HCT116 (cell line): Measurements from ENCODE around the gene UNK. TPM values are rescaled to one million over a fixed set of nuclear protein-coding genes. Genes with fewer than 3 reads are reported as not detected.

Experiments
- ATAC-seq: fragments of 200-7000 bp; cut with Tn5 transposase; 2 replicates; pipeline ENCODE4 v1.9.1; 2020; ENCODE audit warnings: mild to moderate bottlenecking, moderate library complexity
- BruUV-seq: library from RNA; stranded (reverse); fragments of 400-500 nt; replicated peaks from 2 replicates; lab custom pipeline; 2021; lab: Mats Ljungman, UMichigan
- CTCF ChIA-PET: fragments of 300-600 bp; sonication (Branson Sonifier 250); formaldehyde crosslinking; loops from one replicate; lab custom pipeline; 2021; ENCODE audit warnings: antibody characterized with exemption; lab: Charles Lee
- POLR2A ChIA-PET: fragments of 300-600, 350-600 bp; sonication (Branson Sonifier 250); formaldehyde crosslinking; loops from one replicate; lab custom pipeline; 2021; ENCODE audit warnings: antibody characterized with exemption; lab: Charles Lee
- RAD21 ChIA-PET, 2 experiments: fragments of 300-600 bp; sonication (Branson Sonifier 250); formaldehyde crosslinking; loops; one replicate each; lab custom pipeline; 2023; ENCODE audit warnings: low total read pairs in 2 of 2; ENCODE audit not compliant: uncharacterized antibody in 2 of 2, unreplicated experiment in 2 of 2, low non-redundant PET in 1 of 2; lab: Charles Lee
- DNase-seq: peaks from one replicate; pipeline ENCODE4 v3.0.0-alpha.2; 2010; ENCODE audit warnings: low read depth, low spot score
- H2AFZ ChIP-seq: fragments of 200-600 bp; shearing (Covaris generic), sonication (generic); 2 replicates; pipeline ENCODE4 v1.6.1; 2017; ENCODE audit warnings: low read depth, mixed run types, mixed read lengths, antibody characterized with exemption, low read length; ENCODE audit not compliant: poor library complexity, severe bottlenecking
- H3K27ac ChIP-seq: 2 replicates; pipeline ENCODE4 v1.5.1; 2012; ENCODE audit warnings: low read depth, low read length
- H3K27me3 ChIP-seq: fragments of 200-600 bp; sonication (generic); 2 replicates; pipeline ENCODE4 v1.6.1; 2016; ENCODE audit warnings: mixed run types, low read length, mixed read lengths; ENCODE audit not compliant: insufficient read depth
- H3K36me3 ChIP-seq, 2 experiments: fragments of 200-500 bp in 1 of 2; fragments of 200-600 bp in 1 of 2; sonication (Bioruptor generic) in 1 of 2; sonication (generic) in 1 of 2; 2 replicates each; pipeline versions ENCODE4 v1.5.1 to v1.6.1; 2014 to 2016; ENCODE audit warnings: low read length in 2 of 2, inconsistent platforms in 1 of 2, mixed read lengths in 1 of 2, mixed run types in 1 of 2; ENCODE audit not compliant: insufficient read depth in 2 of 2, control insufficient read depth in 1 of 2
- H3K4me1 ChIP-seq, 2 experiments: fragments of 200-600 bp in 1 of 2; sonication (generic) in 1 of 2; 2 replicates each; pipeline versions ENCODE4 v1.5.1 to v1.6.1; 2012 to 2017; ENCODE audit warnings: low read length in 2 of 2, inconsistent platforms in 1 of 2, mild to moderate bottlenecking in 1 of 2, mixed read lengths in 1 of 2, mixed run types in 1 of 2, moderate library complexity in 1 of 2; ENCODE audit not compliant: insufficient read depth in 2 of 2, control insufficient read depth in 1 of 2
- H3K4me2 ChIP-seq: fragments of 200-600 bp; sonication (generic); 2 replicates; pipeline ENCODE4 v1.6.1; 2017; ENCODE audit warnings: mixed run types, low read length, mixed read lengths
- H3K4me3 ChIP-seq, 2 experiments: fragments of 200-600 bp in 1 of 2; sonication (generic) in 1 of 2; replicated peaks in 1 of 2; 2 replicates each; pipeline ENCODE4 v1.5.1; 2011 to 2016; ENCODE audit warnings: low read length in 2 of 2, control low read depth in 1 of 2, low read depth in 1 of 2, mild to moderate bottlenecking in 1 of 2, mixed read lengths in 1 of 2, mixed run types in 1 of 2
- H3K79me2 ChIP-seq: fragments of 200-600 bp; sonication (generic); 2 replicates; pipeline ENCODE4 v1.6.1; 2017; ENCODE audit warnings: mild to moderate bottlenecking, mixed run types, low read length, moderate library complexity, mixed read lengths; ENCODE audit not compliant: insufficient read depth
- H3K9ac ChIP-seq: fragments of 200-600 bp; sonication (generic); 2 replicates; pipeline ENCODE4 v1.6.1; 2016; ENCODE audit warnings: low read length, mixed read lengths
- H3K9me2 ChIP-seq: fragments of 200-600 bp; sonication (generic), shearing (Covaris generic); 2 replicates; pipeline ENCODE4 v1.6.1; 2017; ENCODE audit warnings: mixed run types, mild to moderate bottlenecking, moderate library complexity; ENCODE audit not compliant: insufficient read depth
- H3K9me3 ChIP-seq, 2 experiments: fragments of 200-500 bp in 1 of 2; fragments of 200-600 bp in 1 of 2; sonication (Bioruptor generic) in 1 of 2; sonication (generic) in 1 of 2; 2 replicates each; pipeline ENCODE4 v1.6.1; 2014 to 2017; ENCODE audit warnings: low read length in 2 of 2, mixed read lengths in 2 of 2, inconsistent platforms in 1 of 2, low read depth in 1 of 2, mild to moderate bottlenecking in 1 of 2, mixed run types in 1 of 2, moderate library complexity in 1 of 2; ENCODE audit not compliant: control insufficient read depth in 1 of 2, insufficient read depth in 1 of 2
- H4K20me1 ChIP-seq: fragments of 200-600 bp; sonication (generic), shearing (Covaris generic); 2 replicates; pipeline ENCODE4 v1.6.1; 2017; ENCODE audit warnings: mixed run types, mild to moderate bottlenecking, moderate library complexity; ENCODE audit not compliant: insufficient read depth
- POLR2A ChIP-seq: IDR thresholded peaks from 2 replicates; pipeline ENCODE4 v1.7.0; 2011; ENCODE audit warnings: borderline replicate concordance; ENCODE audit not compliant: insufficient read depth, insufficient read length; ENCODE audit errors: extremely low read depth
- REST ChIP-seq: IDR thresholded peaks from 2 replicates; pipeline ENCODE4 v1.6.1; 2012; ENCODE audit warnings: low read depth
- SIN3A ChIP-seq: IDR thresholded peaks from 2 replicates; pipeline ENCODE4 v1.6.1; 2012; ENCODE audit warnings: low read depth
- intact Hi-C: fragments of 100-400 bp; cut with micrococcal nuclease; formaldehyde crosslinking; loops from 2 replicates; pipeline ENCODE4 v1.10.0; 2022
- total RNA-seq: library from RNA; stranded (reverse); gene quantifications from one replicate; pipeline ENCODE4 v1.2.1, GENCODE V29; 2021; ENCODE audit not compliant: unreplicated experiment

UNK gene
- total RNA-seq, 1 experiment from 2014 or later, result 40.6 TPM

DNA sequence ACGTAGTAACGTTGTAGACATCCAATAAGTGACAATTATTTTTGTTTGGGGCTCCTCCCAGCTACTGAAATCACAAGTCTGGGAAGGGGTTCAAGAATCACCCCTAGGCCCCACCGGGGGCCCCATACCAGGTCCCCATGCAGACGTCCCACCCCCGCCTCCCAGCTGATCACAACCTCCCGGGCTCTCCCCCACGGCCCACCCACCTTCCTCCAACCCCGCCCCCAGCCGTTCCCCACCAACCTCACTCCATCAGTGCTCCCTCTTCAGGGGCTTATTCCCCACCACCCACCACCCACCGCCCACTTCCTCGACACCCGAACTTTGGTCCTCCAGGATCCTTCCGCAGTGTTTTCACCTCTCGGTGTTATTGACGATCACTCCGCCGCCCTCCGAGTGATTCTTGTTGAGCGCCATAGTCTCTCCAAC lies 70.3 kb downstream of the UNK start:
- Histone ChIP-seq H3K9me3 (no peaks in the 10 kb centered on the region), H3K27ac (peak overlapping the region; percentile 37), H3K79me2 (peaks cover 20% of the 10 kb centered on the region; the same call in 1 of the 2 replicates), H3K9ac (peak overlapping the region; percentile 86), H3K9me2 (no peaks in the 10 kb centered on the region), H3K27me3 (no peaks in the 10 kb centered on the region), H3K36me3 (peaks cover 6 to 7% of the 10 kb centered on the region in 2 experiments; a peak in 3 of 4 replicates), H3K4me2 (peak overlapping the region; percentile 96), H2AFZ (no peak overlapping the region), H4K20me1 (no peaks in the 10 kb centered on the region), H3K4me1 (peaks cover 22 to 38% of the 10 kb centered on the region in 2 experiments), H3K4me3 (peak overlapping the region; percentile 75 to 86)
- ChIA-PET CTCF (interaction anchor here (0.6 to 4.3 kb wide), 19 partner anchors 9 to 936 kb away, joined by 3 to 57 read pairs (median 5); partner anchors contain the start of genes ACOX1, CDK3, FBF1 and GALK1), RAD21 (interaction anchor here (0.6 to 2.0 kb wide), 10 partner anchors 10 to 255 kb away, joined by 3 to 7 read pairs (median 4); a partner anchor contains a TSS), POLR2A (interaction anchor here (0.6 to 6.8 kb wide), 19 partner anchors 9 to 639 kb away, joined by 3 to 83 read pairs (median 5); partner anchors contain the start of genes MRPL38, PRPSAP1, TRIM47 and TRIM65)
- intact Hi-C loops, result loop anchor here (1.0 to 10.0 kb wide), 4 partner anchors 10 to 180 kb away; a partner anchor contains a TSS
- no TSS peak for BruUV-seq
- ATAC-seq, result peak; percentile 14
- TF ChIP-seq SIN3A (0 out of 2 replicates have a peak, but pooled peaks have one; percentile 54), POLR2A (no peak), REST (no peak)
- DNase-seq, result no peak
